Uterus (tissue), 2 donors: ENCODE data around the gene EEFSEC.

Experiments used
- POLR2A ChIP-seq, 2 donors: fragments of 450-650 bp; IDR thresholded peaks; one replicate each; pipeline ENCODE4 v1.6.1; 2016; ENCODE audit warnings: antibody characterized with exemption in 2 of 2, mild to moderate bottlenecking in 1 of 2, moderate library complexity in 1 of 2
- TF ChIP-seq, protein P1 (sequence below), 4 experiments: fragments of 200-600 bp in 2 of 4; fragments of 450-650 bp in 2 of 4; sonication (generic) in 2 of 4; IDR thresholded peaks; one replicate each; pipeline ENCODE4 v1.5.1; 2016 to 2019; ENCODE audit warnings: antibody characterized with exemption in 4 of 4, mild to moderate bottlenecking in 2 of 4, moderate library complexity in 1 of 4

DNA sequence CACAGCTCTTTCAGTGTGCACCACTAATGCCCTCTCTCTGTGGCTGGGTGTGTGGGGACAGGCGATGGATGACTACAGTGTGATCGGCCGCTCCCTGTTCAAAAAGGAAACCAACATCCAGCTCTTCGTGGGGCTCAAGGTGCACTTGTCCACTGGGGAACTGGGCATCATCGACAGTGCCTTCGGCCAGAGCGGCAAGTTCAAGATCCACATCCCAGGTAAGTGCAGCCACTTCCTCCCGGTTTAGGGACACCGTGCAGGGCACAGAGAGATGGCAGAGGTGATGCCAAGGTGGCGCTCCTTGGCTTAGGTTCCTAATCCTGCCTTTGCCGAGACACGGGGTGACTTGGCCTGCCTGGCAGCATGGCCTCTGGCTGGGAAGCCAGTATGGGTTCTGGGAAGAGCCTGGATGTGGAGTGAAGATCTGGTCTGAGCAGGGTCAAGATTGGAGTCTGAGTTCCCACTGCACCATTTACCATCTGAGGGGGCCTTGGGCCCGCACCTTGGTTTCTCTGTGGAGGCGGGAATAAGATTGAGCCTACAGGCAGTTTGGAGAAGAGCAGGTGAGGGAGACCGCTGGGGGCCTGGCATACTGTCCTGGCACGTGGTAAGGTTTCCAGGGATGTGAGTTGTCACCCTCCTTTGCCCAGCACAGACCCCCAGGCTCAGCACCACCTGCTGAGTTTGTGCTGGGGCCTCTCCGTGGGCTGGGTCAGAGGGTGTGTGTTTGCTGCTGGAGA is 205.0 kb downstream of the EEFSEC start:
- TF ChIP-seq, protein P1, sequence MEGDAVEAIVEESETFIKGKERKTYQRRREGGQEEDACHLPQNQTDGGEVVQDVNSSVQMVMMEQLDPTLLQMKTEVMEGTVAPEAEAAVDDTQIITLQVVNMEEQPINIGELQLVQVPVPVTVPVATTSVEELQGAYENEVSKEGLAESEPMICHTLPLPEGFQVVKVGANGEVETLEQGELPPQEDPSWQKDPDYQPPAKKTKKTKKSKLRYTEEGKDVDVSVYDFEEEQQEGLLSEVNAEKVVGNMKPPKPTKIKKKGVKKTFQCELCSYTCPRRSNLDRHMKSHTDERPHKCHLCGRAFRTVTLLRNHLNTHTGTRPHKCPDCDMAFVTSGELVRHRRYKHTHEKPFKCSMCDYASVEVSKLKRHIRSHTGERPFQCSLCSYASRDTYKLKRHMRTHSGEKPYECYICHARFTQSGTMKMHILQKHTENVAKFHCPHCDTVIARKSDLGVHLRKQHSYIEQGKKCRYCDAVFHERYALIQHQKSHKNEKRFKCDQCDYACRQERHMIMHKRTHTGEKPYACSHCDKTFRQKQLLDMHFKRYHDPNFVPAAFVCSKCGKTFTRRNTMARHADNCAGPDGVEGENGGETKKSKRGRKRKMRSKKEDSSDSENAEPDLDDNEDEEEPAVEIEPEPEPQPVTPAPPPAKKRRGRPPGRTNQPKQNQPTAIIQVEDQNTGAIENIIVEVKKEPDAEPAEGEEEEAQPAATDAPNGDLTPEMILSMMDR (IDR thresholded peaks at IDR 0.05), result no peak
- TF ChIP-seq POLR2A (IDR thresholded peaks at IDR 0.05), result no peak
